NCI-H1092 treated with DMSO at 0.1 percent for 48 hours (cell line): ENCODE data around the gene INO80C.

Source experiments
- DNase-seq: peaks from one replicate; lab custom pipeline; 2025; lab: John Stamatoyannopoulos, UW

INO80C gene

GRCh38 chr18:35497370-35498197, at the start of gene INO80C:
Gene INO80C (minus strand): TSS chr18:35497960. CDS start chr18:35497874, 86 bp downstream.
- DNase-seq, result peak; percentile 98

- DNase-seq, result no peak
Measured at GRCh38 chr18:35547008-35547605, 49.3 kb upstream of the INO80C start.

GRCh38 chr18:35542356-35542755, 44.6 kb upstream of the INO80C start:
- DNase-seq, result no peak

GRCh38 chr18:35535297-35535696, 37.5 kb upstream of the INO80C start:
- no peak for DNase-seq

GRCh38 chr18:35533916-35534405, 36.2 kb upstream of the INO80C start:
- DNase-seq, result no peak

DNA sequence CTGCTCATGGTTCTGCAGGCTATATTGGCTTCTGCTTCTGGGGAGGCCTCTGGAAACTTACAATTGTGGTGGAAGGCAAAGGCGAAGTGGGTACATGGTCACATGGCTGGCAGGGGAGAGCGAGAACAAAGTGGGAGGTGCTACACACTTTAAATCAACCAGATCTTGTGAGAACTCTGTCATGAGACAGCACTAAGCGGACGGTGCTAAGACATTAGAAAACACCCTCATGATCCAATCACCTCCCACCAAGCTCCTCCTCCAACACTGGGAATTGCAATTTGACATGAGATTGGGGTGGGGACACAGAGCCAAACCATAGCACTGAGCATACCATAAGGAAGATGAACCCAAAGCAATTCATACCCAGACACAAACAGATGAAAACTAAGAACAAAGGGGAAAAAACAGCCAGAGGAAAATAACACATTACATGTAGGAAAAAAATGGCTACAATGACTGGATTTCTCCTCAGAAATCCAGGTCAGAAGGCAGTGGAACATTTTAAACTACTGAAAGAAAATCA, 31.1 kb upstream of the INO80C start:
- no peak for DNase-seq

DNA sequence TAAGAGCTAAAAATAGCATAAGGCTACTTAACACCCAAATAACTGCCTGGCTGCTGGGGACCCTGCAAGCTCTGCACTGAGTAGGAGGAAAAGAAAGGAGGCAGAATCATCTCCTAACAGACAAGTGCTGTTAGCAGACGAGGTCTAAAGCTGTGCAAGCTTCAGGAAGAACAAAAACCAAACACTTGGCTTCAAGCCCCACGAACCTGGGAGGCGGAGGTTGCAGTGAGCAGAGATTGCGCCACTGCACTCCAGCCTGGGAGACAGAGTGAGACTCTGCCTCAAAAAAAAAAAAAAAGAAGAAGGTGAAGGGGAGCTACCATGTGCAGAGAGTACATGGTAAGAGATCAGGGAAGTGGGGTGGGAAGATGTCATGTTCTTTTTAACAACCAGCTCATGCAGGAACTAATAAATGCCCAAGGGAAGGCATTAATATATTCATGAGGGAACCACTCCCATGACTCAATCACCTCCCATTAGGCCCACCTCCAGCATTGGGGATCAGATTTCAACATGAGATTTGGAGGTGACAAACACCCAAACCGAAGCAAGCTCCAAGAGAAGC, 28.8 kb upstream of the INO80C start:
- DNase-seq, result peak; percentile 19

GRCh38 chr18:35525795-35526494, 28.2 kb upstream of the INO80C start:
- DNase-seq, result peak; percentile 24

DNA sequence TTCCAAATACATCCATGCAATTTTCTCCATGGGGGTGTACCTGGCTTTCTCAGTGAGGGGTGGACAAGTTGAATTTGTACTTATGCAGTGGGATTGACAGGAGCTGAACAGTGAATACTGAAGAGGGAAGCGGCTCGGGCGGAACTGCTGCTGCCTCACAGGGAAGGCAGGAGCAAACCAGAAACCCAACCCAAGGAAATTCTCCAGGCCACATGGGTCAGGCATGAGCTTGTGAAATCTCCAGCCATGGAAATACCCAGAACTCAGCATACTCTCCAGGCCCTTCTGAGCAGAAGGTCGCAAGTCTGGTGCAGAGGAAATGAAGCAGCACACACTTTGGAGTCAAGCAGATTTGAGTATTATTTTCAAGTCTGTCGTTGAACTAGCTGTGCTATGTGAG, 26.5 kb upstream of the INO80C start:
- no peak for DNase-seq

GRCh38 chr18:35522130-35522959, 24.6 kb upstream of the INO80C start:
- DNase-seq, result no peak

DNA sequence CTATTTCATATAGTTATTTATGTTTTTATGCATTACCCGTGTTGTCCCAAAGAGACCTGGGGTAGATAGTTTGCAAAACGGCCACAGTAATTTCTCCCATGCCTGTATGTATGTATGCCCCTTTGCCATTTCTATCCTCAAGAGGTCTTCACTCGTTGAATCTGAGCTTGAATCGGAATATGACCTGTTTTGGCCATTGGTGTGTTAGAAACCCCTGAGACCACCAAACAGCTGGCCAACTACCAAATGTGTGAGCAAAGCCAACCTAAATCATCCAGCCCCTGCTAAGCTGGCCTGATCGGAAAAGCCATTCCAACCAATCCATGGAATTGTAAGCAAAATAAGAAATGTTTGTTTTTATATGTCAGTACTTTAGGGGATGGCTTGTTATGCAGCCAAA, 23.4 kb upstream of the INO80C start:
- no peak for DNase-seq

DNA sequence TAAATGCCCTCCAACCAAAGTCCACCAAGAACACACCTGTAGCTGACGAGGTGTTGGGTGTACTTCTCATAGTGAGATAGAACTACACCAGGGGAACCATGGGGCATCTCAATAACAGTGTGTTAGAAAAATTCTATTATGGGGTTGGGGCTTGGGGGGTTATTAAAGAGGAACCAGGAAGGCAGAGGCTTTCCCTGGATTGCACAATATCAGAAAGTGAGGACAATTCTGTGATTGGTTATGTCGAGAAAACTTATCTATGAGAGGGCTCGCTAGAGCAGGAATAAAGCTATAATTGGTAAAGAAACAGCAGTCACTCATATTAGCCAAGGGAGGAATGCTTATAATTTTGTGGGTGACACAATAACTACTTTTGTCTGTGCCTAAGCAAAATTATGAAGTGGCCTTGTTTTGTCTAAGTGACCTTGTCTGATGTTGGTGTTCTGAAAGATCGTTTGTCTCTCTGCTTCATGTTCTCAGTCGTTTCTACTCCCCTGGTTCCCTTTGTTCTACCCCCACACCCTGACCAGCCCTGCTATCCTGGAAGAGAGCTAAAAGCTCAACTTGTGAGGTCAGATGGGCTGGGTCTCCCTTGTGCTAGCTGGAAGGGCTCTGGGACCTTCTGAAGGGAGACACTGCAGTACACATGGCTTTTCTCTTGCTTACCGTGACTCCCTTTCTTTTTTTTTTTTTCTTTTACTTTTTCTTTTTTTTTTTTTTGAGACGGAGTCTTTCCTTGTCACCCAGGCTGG, 21.6 kb upstream of the INO80C start:
- no peak for DNase-seq

- no peak for DNase-seq
Measured at GRCh38 chr18:35517715-35518114, 20.0 kb upstream of the INO80C start.

DNA sequence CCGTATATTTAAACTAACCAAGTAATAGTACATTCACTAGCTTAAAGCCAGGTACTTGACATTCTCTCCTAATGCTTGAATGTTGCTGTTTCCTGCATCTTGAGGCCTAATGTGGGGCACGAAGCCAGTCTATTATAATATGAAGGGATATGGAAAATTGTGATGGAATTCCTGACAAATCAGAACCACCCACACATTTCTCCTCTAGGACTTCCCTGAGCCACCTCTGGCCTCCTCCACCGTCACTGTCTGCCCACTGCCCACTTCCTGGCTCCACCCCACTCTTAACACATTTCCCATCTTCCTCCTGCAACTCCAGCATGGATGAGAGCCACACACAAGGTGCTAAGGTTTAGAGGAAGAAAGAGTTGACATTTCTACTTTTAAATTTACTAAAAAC, 19.0 kb upstream of the INO80C start:
- DNase-seq, result no peak

GRCh38 chr18:35516351-35516750, 18.6 kb upstream of the INO80C start:
- no peak for DNase-seq

GRCh38 chr18:35515460-35516130, 17.8 kb upstream of the INO80C start:
- DNase-seq, result no peak

GRCh38 chr18:35514752-35515459, 17.1 kb upstream of the INO80C start:
- DNase-seq, result no peak

DNA sequence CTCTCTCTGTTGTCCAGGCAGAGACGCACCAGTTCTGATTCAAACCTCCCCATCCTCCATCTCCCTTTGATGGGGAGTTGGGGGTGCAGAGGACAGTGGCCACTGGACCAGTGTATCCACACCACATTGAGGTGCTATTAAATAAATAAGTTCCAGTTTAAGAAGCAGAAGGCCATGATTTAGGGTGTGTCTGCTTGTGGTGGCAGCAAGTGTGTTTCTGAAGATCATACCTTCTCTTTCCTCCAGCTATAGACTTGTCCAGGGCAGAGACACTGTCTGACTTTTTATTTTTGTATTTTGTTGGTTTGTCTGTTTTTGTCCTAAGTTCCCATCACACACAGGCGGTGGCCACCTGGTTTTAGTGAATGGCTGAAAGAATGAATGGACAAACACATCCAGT, 16.5 kb upstream of the INO80C start:
- DNase-seq, result no peak

- no peak for DNase-seq
Measured at GRCh38 chr18:35513181-35513936, 15.6 kb upstream of the INO80C start.
